Fibroblast of skin of right quadriceps (primary cell): ENCODE measurements around the gene SCAMP2.
A peak's percentile ranks its signal among the peaks of the same experiment; 100 is the strongest.

ENCODE experiments used
- DNase-seq: peaks from one replicate; pipeline ENCODE4 v3.0.0-alpha.2; 2013

Gene SCAMP2

DNA sequence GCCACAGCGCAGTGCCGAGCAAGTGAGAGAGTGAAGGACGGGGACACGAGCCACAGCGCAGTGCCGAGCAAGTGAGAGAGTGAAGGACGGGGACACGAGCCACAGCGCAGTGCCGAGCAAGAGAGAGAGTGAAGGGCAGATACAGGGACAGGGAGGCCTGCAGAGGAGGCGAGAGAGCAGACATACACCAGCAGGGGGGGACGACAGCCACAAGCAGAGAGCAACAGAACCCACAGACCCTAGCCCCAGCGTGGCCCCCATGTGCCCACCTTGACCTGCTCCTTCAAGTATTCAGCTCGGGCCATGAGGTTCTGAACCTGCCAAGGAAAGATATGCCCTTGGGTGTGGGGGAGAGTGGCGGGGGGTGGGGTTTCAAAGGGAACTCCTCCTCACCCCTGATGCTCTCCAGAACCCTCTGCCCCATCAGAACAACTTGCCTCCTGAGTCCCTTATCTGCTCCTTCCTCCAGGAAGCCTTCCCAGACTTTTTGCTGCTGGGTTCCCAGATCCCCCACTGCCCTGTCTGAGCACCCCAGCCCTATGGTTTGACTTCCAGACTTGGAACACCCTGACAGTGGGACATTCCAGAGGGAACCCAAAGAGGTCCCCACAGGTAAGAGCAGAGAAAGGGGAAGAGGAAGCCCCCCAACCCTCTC, 35.6 kb downstream of the SCAMP2 start:
- DNase-seq = no peak

DNA sequence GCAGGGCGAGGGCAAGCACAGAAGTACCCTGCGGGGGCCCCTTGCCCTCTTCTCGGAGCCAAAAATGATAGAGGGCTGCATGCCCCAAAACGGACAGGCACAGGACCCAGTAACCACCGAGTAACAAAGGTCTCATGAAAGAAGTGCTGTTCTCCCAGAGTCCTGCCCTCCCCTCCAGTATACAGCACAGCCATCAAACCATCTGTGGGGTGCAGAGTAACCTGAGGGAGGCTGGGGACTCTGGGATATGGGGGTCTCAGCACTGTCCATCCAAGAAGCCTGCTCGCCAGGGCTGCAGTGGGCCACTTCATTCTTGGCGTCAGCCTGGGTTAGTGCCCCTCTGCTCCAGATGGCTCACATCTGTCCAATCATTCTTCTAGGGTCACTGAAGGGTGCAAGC, 36.3 kb downstream of the SCAMP2 start:
- DNase-seq = no peak

DNA sequence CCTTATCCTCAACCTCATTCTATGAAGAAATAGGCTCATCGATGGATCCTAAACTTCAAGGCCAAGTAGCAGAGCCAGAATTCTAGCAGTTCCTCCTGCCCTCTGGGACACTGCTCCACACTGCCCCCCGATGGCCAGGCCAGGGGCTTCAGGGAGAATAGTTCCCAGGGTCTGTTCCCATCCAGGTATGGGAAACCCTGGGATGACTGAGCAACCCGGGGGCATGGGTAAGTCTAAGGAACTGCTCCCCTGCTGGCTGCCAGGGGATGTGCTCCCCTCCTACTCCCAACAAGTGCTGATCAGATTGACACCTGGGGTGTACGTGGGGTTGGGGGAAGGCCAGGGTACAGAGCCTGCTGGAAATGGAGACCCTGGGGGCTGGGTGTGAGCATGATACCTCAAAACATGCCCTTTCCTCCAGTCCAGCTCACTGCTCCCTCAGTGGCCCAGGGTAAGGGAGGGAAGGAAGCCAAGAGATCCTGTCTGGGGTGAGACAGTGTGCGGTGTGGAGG, 37.8 kb downstream of the SCAMP2 start:
- DNase-seq = peak; percentile 39

DNA sequence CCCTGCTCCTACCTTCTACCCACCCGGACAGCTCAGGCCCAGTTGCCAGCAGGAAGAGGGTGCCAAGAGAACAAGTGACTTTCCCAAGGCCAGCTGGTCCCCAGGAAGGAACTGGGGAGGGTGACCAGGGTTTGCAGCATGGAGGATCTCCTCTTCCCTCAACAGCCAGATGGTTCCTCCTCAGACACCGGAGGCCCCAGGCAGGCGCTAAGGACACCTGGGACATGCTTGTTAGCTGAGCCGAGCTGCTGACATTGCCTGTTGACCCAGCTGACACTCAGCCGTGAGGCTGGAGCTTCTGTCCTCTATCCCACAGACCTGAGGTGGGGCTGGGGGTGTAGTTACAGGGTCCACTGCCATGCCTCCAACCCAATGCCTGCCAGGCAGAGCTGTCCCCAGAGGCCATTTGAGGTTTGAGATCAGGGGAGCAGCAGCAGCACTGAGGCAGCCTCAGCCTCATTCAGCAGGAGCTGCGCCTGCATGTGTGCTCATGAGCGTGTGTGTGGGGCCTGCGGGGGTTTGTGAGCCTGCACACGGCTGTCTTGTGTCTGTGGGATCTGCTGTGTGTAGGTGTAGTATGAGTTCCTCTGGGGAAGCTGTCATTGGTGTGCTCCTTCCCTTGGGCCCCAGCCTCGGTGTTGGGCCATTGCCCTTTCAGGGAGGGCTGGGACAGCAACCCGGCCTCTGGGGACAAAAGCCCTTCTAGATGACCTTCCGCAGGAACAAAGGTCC, 39.6 kb downstream of the SCAMP2 start:
- no peak for DNase-seq

DNA sequence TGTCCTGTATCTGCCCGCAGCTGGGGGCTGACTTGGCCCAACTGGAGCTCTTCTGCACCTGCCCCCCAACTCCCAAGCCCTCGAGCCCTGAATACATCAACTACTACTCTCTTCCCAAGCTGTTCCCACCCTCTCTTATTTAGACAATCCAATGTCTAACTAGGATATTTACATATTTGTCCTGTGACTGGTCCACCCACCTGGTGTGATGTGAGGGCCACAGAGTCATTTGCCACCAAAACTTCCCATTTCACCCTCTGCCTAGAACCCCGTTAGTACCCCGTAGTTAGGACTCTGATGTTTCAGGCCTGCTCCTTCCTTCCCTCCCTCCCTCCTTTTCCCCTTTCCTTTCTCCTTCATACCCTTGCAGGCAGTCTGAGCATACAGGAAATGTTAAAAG, 40.3 kb downstream of the SCAMP2 start:
- no peak for DNase-seq

DNA sequence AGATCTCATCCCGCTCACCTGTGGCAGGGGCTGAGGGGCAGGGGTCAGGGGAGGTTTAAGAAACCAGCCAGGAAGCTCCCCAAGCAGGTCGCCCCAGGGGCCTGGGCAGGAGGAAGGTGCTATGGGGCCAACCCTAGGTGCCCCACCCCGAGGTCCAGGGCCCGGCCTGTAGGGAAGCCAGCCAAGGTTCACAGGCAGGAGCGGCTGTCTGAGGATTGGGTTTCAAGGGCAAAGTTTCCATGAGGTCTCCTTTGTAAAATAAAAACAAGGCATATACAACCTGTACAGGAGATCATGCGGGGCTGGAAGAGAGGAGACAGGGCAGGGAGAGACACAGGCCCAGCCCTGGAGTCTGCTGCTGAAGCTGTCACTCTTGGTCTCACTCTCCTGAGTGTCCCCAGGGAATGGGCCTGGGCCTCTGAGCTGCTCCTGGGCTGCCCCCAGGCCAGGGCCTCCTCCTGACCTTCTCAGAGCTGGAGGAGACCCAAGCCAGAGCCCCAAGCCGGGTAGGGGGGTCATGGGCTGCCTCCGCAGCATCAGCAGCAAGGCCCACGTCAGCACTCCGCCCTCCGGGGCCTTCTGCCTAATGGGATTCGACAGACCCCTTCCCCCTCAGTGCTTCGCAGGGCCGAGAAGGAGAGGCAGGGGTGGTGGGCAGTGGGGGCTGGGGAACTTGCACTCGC, 41.2 kb downstream of the SCAMP2 start:
- no peak for DNase-seq

DNA sequence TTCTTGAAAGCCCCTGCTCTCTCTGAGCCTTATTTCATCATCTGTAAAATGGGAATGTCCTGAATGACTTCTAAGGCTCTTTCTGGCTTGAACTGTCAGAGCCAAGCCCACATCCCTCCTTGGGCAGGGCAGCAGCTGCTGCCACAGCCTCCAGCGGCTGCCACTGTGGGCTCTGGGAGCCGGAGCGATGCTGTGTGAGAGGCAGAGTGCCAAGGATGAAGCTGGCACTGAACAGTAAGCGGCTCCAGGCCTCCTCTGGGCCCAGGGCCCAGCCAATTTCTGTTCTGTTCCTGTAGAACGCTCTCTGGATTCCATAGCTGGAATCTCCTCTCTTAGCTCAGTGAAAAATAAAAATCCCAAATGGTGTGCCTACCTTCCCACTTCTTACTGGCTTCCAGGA, 42.3 kb downstream of the SCAMP2 start:
- DNase-seq = no peak

DNA sequence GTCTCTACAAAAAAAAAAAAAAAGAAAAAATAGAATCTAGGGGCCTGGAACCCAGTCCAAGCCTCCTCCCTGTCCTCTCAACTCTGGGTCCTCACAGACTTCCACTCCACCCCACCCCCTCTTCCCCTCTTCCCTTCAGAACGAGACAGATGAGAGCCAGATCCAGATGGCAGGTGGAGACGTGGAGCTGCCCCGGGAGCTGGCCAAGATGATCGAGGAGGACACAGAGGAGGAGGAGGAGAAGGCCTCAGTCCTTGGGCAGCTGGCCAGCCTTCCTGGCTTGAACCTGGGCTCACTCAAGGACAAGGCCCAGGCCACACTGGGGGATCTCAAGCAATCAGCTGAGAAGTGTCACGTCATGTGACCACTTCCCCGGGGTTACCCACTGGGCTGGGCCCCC, 43.2 kb downstream of the SCAMP2 start:
- no peak for DNase-seq

DNA sequence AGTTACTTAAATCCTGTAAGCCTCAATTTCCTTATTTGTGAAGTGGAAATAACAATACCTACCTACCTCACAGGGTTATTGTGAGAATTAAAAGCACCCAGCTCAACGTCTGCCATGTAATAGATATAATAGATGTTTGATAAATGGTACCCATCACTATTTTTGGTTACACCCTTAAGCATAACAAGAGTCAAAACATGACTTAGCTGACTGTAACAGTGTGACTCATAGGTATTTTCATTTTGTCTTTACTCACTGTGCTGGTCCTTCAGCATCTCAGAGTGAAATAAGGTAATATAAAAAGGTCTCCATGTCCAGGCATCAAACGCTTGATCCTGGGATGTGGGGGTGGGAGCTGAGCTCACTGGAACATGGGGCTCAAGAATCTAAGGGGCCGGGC, 43.7 kb downstream of the SCAMP2 start:
- DNase-seq = no peak

DNA sequence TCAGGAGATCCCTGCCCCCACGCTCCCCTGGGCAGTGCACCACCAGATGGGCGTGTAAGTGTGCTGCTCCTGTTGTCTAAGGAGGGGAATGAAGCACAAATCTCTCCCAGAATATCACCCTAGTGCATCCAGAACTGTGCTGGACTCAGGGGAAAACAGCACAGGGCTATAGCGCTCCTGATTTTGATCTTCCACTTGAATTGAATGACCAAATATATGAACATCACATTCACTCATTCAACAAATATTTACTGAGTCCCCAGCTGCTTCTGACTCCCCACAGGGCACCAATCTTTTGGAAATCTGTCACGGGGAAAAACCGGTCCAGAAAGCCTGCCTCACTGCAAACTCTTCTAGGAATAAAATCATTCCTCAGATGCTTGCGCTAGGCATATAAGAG, 44.3 kb downstream of the SCAMP2 start:
- DNase-seq = no peak

DNA sequence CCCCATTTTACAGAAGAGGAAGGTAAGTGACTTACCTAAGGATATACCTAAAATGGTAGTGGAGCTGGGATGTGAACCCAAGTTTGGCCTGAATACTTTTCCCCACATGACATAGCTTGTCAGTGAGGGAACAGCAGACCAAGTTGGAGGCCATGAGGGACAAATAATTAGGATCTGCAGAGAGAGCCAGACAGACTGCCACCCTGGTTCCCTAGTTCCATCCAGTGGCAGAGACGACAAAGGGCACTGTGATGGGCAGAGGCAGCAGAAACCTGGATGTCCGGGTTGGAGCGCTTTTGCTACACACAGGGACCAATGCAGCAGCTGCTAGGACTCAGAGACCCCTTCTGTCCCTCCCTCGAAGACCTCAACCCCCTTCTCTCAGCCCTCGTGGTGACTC, 45.6 kb downstream of the SCAMP2 start:
- no peak for DNase-seq

DNA sequence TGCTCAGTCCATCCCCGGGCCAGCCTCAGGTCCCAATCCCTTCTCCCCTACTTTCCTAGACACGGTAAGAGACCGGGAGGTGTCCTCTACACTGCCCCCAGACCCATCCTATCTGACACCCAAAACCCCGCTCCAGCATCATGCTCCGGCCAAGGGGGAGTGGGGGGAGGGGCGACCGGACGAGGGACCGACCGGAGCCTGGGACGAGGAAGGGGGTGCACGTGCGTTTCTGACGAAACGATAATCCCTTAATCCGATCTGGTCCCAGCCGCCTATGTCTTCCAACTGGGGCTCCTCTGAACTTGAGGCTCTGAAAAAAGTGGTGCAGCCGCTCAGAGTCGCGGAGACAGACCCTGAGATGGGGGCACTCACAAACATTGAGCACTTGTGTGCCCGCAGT, 46.2 kb downstream of the SCAMP2 start:
- no peak for DNase-seq

DNA sequence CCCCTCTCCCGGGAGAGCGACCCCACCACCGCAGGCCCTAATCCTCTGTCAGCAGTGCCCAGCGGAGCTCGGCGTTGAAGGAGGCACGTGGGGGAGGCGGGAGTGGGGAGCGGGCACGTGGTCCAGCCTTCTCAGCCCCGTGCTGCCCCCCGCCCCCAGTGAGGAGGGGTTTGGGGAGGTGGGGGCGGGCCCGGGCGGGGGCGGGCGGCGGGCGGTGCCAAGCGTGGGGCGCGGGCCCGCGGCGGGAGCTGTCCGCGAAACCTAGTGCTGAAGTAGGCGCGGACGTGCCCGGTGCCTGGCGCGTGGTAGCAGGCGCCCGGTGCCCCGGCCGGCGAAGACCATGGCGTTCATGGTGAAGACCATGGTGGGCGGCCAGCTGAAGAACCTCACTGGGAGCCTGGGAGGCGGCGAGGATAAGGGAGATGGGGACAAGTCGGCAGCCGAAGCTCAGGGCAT, 46.8 kb downstream of the SCAMP2 start, which contains the start of gene CPLX3:
Gene CPLX3 (plus strand): TSS at position 264 of the 456 bp plus-strand sequence. CDS start 77 bp downstream, at position 341.
- DNase-seq = no peak

DNA sequence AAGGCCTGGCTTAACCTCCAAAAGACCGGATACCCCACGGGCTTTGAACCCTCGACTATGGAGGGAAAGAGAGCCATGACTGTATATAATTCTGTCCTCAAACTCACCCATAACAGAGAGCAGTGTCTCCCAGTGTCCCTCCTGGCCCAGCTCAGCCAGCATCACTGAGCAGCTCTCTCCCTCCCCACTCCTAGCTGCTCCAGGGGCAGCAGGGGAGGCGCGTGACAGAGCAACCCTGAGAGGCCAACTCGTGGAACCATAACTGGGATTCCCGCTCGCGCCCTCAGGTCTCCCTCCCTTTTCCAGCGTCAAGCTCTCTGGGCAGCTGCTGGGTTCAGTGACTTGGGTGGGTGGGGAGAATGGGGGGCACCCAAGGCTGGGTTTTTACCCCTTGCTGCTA, 47.3 kb downstream of the SCAMP2 start:
- DNase-seq = no peak

DNA sequence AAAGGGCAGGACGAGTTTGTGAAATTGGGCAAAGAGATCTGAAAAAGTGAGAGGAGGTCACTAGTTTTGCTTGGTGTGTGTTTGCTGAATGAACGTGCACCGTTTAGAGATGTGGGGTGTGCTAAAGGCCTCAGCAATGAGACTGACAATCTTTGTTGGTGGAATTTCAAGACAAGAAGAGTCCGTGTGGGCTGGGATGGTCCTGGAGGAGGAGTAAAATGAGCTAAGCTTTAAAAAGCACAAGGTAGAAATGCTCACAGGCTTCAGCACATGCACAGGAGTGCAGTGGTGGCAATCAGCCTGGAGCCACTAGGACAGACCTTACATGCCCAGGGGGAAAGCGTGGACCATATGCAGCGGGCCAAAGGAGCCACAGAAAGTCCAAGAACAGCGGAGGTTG, 48.2 kb downstream of the SCAMP2 start:
- DNase-seq = no peak

DNA sequence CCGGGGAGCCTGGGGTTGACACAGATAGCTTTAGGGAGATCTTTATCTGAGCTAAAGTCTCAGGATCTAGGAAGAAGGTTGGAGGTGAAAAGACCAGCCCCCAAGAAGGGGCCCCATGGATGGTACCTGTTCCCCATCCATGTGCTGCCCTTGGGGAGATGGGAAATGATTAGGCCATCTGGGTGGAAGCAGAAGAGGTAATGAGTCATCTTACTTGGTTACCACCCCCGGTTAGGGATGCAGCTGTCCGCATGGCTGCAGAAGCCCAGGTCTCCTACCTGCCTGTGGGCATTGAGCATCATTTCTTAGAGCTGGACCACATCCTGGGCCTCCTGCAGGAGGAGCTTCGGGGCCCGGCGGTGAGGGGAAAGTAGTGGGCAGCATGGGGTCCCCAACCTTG, 49.8 kb downstream of the SCAMP2 start:
- no peak for DNase-seq

DNA sequence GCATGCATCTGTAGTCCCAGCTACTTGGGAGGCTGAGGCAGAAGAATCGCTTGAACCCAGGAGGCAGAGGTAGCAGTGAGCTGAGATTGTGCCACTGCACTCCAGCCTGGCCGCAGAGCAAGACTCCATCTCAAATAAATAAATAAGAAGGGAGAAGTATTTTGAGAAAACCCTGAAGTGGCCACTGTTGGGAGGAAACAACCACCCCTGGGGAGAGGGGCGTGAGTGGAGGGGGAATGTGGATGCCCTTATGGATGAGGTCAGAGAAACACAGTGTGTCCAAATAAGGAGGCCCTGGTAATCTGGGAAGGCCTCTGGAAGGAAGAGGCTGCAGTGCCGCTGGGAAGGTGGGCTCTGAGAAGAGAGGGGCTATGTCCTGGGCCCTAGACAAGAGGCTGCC, 50.9 kb downstream of the SCAMP2 start:
- no peak for DNase-seq

DNA sequence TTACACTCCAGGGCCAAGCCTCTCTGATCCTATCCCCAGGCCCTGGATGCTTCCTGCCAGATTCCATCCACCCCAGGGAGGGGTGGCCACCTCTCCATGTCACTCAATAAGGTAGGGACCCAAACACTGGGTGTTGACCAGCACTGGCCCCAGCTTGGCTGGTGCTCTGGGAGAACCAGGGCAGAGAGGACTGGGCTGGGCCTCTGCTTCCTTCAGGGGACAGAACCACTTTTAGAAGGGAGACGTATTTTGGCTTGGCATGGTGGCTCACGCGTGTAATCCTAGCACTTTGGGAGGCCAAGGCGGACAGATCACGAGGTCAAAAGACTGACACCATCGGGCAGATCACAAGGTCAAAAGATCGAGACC, 51.4 kb downstream of the SCAMP2 start:
- DNase-seq = no peak

DNA sequence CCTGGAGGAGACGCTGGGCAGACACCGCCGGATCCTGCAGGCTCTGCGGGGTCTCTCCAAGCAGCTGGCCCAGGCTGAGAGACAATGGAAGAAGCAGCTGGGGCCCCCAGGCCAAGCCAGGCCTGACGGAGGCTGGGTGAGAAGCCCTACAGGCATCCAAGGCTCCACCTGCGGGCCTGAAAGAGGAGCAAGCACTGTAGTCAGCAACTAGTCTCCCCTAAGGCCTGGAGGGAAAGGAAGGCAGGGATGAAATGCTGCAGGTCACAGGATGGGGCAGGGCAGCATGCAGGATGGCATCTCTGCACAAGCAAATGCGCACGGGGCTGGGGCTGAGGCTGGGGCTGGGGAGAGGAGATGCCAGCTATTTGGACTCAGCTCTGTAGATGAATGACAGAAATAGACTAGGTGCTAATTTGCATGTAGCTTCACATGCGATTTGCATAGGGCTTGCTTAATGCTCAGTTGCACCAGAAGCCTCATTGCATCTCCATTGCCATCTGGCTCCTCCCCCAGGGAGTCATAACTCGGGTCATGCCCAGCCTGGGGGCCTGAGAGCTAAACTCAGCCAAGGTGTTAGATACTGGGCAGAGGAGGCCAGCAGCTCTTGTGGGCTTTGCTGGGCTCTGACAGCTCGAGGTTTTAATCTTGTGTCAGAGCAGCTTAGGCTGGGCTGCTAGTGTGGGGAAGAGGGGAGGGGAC, 51.9 kb downstream of the SCAMP2 start:
- no peak for DNase-seq

DNA sequence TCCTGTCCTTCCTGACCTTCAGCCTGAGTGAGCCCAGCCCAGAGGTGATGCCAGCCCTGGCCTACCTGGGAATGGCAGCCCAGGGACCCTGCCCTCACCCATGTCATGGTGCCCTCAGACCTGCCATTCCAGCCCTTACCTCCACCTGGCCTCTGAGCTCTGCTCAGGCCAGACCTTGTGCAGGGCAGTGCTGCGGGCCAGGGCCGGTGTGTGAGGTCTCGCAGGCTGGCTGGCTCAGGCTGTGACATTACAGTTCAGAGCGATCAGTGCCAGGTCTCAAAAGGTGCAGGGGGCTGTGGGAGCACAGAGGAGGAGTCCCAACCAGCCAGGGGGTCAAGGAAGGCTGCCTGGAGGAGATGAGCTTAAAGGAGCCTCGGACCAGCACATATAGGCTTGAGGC, 53.1 kb downstream of the SCAMP2 start:
- no peak for DNase-seq

DNA sequence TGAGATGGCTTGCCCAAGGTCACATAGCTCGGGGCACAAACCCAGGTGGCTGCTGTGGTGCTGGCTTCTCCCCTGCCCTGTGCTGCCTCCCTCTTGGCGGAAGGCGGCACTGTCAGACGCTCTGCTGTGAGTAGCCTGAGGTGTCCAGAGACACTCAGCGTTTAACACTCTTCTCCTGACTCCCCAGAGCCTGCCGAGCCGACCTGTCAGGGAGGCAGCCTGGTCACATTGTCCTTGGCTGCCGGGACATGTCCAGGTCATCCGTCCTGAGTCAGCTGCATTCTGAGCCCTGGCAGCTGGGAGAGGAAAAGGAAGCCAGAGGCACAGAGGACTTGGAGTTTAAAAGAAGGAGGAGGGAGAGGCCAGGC, 55.8 kb downstream of the SCAMP2 start:
- DNase-seq = no peak

DNA sequence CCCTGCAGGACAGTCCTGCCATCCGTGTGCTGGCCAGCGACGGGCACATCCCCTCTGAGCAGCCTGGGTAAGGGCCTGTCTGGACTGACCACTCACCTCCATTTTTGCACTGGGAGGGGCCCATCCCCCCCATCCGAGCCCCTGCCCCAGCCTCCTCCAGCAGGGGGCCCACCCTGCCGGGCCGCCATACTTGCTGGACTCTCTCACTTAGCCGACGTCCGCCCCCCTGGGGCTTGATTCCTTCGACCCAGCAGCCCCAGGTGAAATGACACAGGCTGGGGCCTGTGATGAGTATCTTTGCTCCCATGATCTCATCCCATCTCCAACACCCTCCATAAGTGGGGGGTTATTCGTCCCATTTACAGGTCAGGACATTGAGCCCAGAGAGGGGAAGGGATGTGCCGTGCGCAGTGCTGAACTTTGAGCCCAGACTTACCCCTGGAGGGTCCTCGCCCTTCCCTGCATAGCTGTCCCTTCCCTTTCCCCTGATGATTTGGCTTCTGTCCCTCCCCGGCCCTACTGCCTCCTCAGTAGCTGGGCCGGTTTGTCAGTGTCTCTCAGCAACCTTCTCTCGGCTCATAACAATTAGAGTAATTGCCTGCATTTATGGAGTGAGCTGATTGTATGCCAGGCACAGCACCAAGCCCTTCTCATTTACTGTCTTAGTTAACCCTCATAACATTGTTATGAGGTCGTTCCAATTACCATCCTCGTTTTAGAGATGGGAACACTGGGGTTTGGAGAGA, 56.4 kb downstream of the SCAMP2 start:
- DNase-seq = no peak

DNA sequence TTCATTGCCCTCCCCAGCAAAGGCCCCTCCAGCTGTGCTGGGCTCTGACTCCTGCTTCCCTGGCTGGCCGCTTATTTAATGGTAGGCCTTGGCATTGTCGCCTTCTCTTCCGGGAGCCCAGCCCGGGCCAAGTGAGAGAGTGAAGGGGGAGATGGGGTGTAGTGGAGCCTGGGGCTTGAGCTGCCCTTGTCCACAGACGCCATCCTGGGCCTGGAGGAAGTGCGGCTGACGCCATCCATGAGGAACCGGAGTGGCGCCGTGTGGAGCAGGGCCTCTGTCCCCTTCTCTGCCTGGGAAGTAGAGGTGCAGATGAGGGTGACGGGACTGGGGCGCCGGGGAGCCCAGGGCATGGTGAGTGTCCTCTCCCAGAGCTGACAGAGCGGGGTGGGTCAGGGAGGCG, 57.2 kb downstream of the SCAMP2 start:
- DNase-seq = no peak
